Cerebellar nuclear complex (tissue), 1 donor: ENCODE results near the gene MESD.

ENCODE experiments used
- DNase-seq, 2 experiments: peaks; one replicate each; lab custom pipeline; 2025; lab: John Stamatoyannopoulos, UW

Gene MESD

GRCh38 chr15:80991421-80991820 is 1.8 kb upstream of the MESD start:
- DNase-seq, result no peak

GRCh38 chr15:80990955-80991354 is 1.3 kb upstream of the MESD start:
- DNase-seq, result no peak

GRCh38 chr15:80989081-80989517 is 520 bp downstream of the MESD start:
- DNase-seq, result no peak

- DNase-seq, result no peak
Measured at GRCh38 chr15:80988148-80988796, 1.3 kb downstream of the MESD start.

- DNase-seq, result no peak
Measured at GRCh38 chr15:80986487-80986886, 3.1 kb downstream of the MESD start.

- DNase-seq, result no peak
Measured at GRCh38 chr15:80985981-80986380, 3.6 kb downstream of the MESD start.

GRCh38 chr15:80984856-80985255 is 4.8 kb downstream of the MESD start:
- no peak for DNase-seq

GRCh38 chr15:80982839-80983238 is 6.8 kb downstream of the MESD start:
- DNase-seq, result no peak

GRCh38 chr15:80982205-80982604 is 7.4 kb downstream of the MESD start:
- DNase-seq, result no peak

- no peak for DNase-seq
Measured at GRCh38 chr15:80979538-80980200, 9.9 kb downstream of the MESD start.

- no peak for DNase-seq
Measured at GRCh38 chr15:80978685-80979329, 10.8 kb downstream of the MESD start.

GRCh38 chr15:80977627-80978036 is 12.0 kb downstream of the MESD start:
- DNase-seq, result peak in 1 of 2 experiments; percentile 55

- no peak for DNase-seq
Measured at GRCh38 chr15:80976851-80977250, 12.8 kb downstream of the MESD start.

GRCh38 chr15:80974914-80975313 is 14.7 kb downstream of the MESD start:
- DNase-seq, result no peak

- no peak for DNase-seq
Measured at GRCh38 chr15:80972276-80972675, 17.3 kb downstream of the MESD start.

GRCh38 chr15:80971143-80971542 is 18.5 kb downstream of the MESD start:
- no peak for DNase-seq

GRCh38 chr15:80970658-80971057 is 19.0 kb downstream of the MESD start:
- DNase-seq, result no peak

- DNase-seq, result peak in 1 of 2 experiments; percentile 51
Measured at GRCh38 chr15:80970018-80970657, 19.5 kb downstream of the MESD start.

GRCh38 chr15:80969316-80969715 is 20.3 kb downstream of the MESD start:
- DNase-seq, result no peak

GRCh38 chr15:80967991-80968510 is 21.6 kb downstream of the MESD start:
- DNase-seq, result no peak

GRCh38 chr15:80967451-80967850 is 22.2 kb downstream of the MESD start:
- no peak for DNase-seq

- no peak for DNase-seq
Measured at GRCh38 chr15:80966431-80967197, 23.0 kb downstream of the MESD start.
